Uterus (tissue), 4 donors: Measurements from ENCODE around the gene PMPCA. TPM values are rescaled to one million over a fixed set of nuclear protein-coding genes. Genes with fewer than 3 reads are reported as not detected.

Experiments used
- DNase-seq, 2 donors: peaks; one replicate each; pipeline ENCODE4 v3.0.0-alpha.2; 2019 to 2020
- H3K27ac ChIP-seq, 2 donors: fragments of 200-600 bp; sonication (generic); 1 replicate in 1 of 2; 2 replicates in 1 of 2; pipeline ENCODE4 v1.5.1; 2016 to 2018
- H3K27me3 ChIP-seq, 2 donors: fragments of 200-600 bp; sonication (generic); one replicate each; pipeline ENCODE4 v1.5.1; 2018 to 2019; ENCODE audit warnings: control low read depth in 1 of 2
- H3K36me3 ChIP-seq, 2 donors: fragments of 200-600 bp; sonication (generic); one replicate each; pipeline ENCODE4 v1.5.1; 2019; ENCODE audit warnings: control low read depth in 1 of 2
- H3K4me1 ChIP-seq, 2 donors: fragments of 200-600 bp; sonication (generic); one replicate each; pipeline ENCODE4 v1.5.1; 2018 to 2019; ENCODE audit warnings: control low read depth in 1 of 2
- H3K4me3 ChIP-seq, 2 donors: fragments of 200-600 bp; sonication (generic); 1 replicate in 1 of 2; 2 replicates in 1 of 2; pipeline ENCODE4 v1.5.1; 2018 to 2019; ENCODE audit warnings: mild to moderate bottlenecking in 1 of 2
- H3K9me3 ChIP-seq, 2 donors: fragments of 200-600 bp; sonication (generic); one replicate each; pipeline ENCODE4 v1.5.1; 2019; ENCODE audit warnings: control low read depth in 1 of 2
- POLR2A ChIP-seq, 2 donors: fragments of 450-650 bp; IDR thresholded peaks; one replicate each; pipeline ENCODE4 v1.6.1; 2016; ENCODE audit warnings: antibody characterized with exemption in 2 of 2, mild to moderate bottlenecking in 1 of 2, moderate library complexity in 1 of 2
- intact Hi-C: fragments of 100-400 bp; cut with DNase I; formaldehyde crosslinking; loops from one replicate; pipeline ENCODE4 v1.15.1; 2023; ENCODE audit warnings: low total_unique reads
- total RNA-seq, 4 donors: library from RNA; depleted of rRNA in 3 of 4; stranded (reverse); fragments of >200 nt in 3 of 4; gene quantifications; one replicate each; pipeline versions ENCODE4 v1.1.0 to v1.2.4, GENCODE V29; 2014 to 2023
- TF ChIP-seq, protein P1 (sequence below), 4 experiments: fragments of 200-600 bp in 2 of 4; fragments of 450-650 bp in 2 of 4; sonication (generic) in 2 of 4; IDR thresholded peaks; one replicate each; pipeline ENCODE4 v1.5.1; 2016 to 2019; ENCODE audit warnings: antibody characterized with exemption in 4 of 4, mild to moderate bottlenecking in 2 of 4, moderate library complexity in 1 of 4
- donor health status: DM: yes; HTN: yes; CAD: no.

PMPCA gene
- total RNA-seq, 4 donors from 2014 or later, result 0.77 to 39.0 (median 29.5) TPM

DNA sequence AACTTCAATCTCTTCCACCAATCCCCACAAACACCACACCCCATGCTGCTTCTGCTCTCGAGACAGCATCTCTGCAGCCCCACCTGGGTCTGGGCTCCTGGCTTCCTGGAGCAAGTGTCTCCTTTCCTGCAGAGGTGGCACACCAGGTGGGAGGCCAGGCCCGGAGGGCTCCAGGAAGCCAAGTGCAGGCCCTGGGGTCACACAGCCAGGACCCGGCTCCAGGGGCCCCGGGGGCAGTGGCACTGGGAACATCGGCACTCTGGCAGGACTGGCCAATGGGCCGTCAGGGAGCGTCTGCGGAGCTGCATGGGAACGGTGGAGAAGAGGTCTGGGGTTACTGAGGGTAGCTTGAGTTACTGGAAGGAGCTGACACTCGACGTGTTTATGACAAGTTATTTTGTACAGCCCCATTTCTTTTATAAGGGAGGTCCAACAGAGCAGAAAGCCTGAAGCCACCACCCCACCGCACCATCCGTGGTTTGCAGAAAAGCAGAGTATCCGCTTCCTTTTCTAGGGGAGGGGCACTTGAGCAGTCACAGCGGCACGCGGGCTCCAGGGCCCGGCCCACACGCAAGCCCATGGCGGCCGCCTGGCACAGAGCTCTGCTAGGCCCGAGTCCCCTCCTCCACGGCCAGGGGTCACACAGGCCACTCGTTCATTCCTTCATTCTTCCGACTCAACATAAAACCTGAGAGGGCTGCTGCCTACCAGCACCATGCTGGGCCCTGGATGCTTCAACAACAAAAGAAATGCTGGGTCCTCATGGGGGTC lies 43.8 kb downstream of the PMPCA start:
- H3K36me3 ChIP-seq, result no peaks in the 10 kb centered on the region
- no peak overlapping the region for H3K4me3 ChIP-seq
- H3K9me3 ChIP-seq, result no peaks in the 10 kb centered on the region
- TF ChIP-seq, protein P1, sequence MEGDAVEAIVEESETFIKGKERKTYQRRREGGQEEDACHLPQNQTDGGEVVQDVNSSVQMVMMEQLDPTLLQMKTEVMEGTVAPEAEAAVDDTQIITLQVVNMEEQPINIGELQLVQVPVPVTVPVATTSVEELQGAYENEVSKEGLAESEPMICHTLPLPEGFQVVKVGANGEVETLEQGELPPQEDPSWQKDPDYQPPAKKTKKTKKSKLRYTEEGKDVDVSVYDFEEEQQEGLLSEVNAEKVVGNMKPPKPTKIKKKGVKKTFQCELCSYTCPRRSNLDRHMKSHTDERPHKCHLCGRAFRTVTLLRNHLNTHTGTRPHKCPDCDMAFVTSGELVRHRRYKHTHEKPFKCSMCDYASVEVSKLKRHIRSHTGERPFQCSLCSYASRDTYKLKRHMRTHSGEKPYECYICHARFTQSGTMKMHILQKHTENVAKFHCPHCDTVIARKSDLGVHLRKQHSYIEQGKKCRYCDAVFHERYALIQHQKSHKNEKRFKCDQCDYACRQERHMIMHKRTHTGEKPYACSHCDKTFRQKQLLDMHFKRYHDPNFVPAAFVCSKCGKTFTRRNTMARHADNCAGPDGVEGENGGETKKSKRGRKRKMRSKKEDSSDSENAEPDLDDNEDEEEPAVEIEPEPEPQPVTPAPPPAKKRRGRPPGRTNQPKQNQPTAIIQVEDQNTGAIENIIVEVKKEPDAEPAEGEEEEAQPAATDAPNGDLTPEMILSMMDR (IDR thresholded peaks at IDR 0.05), result no peak
- TF ChIP-seq POLR2A (IDR thresholded peaks at IDR 0.05), result no peak
- H3K27ac ChIP-seq, result no peak overlapping the region
- no peaks in the 10 kb centered on the region for H3K27me3 ChIP-seq
- no peaks in the 10 kb centered on the region for H3K4me1 ChIP-seq
- no peak for DNase-seq
- intact Hi-C loops, result no loop called here

- Histone ChIP-seq H3K4me1 (no peaks in the 10 kb centered on the region), H3K9me3 (no peaks in the 10 kb centered on the region), H3K36me3 (no peaks in the 10 kb centered on the region), H3K27me3 (no peaks in the 10 kb centered on the region), H3K4me3 (no peak overlapping the region), H3K27ac (no peak overlapping the region)
- TF ChIP-seq POLR2A (IDR thresholded peaks at IDR 0.05), result no peak
- TF ChIP-seq, protein P1 (IDR thresholded peaks at IDR 0.05), result no peak
- no peak for DNase-seq
- intact Hi-C loops, result no loop called here
These were observed 44.9 kb downstream of the PMPCA start for GRCh38 chr9:136455043-136456002.

GRCh38 chr9:136456258-136456657 lies 45.8 kb downstream of the PMPCA start:
- intact Hi-C loops, result no loop called here
- Histone ChIP-seq H3K4me3 (no peak overlapping the region), H3K27ac (no peak overlapping the region), H3K9me3 (no peaks in the 10 kb centered on the region), H3K36me3 (no peaks in the 10 kb centered on the region), H3K27me3 (no peaks in the 10 kb centered on the region), H3K4me1 (no peaks in the 10 kb centered on the region)
- TF ChIP-seq, protein P1 (IDR thresholded peaks at IDR 0.05), result no peak
- no peak for TF ChIP-seq POLR2A (IDR thresholded peaks at IDR 0.05)
- DNase-seq, result no peak

DNA sequence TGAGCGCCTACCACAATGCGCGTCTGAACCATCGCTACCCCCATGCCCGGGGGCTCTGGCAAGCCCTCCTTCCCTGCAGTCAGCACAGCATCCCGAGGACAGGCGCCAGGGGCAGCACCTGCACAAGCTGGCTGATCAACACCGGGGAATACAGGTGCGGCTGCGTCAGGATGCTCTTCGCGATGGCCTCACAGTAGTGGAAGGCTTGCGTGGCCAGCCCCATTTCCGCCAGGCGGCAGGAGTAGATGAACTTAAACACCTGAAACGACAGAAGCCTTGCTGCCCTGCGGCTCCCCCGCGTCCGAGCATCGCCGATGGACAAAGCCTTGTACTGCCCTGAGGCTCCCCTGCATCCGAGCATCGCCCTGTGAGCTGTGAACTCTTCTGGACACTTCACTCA lies 46.9 kb downstream of the PMPCA start:
- intact Hi-C loops, result no loop called here
- Histone ChIP-seq H3K4me3 (no peak overlapping the region), H3K27me3 (no peaks in the 10 kb centered on the region), H3K4me1 (no peaks in the 10 kb centered on the region), H3K36me3 (no peaks in the 10 kb centered on the region), H3K27ac (no peak overlapping the region), H3K9me3 (no peaks in the 10 kb centered on the region)
- no peak for DNase-seq
- TF ChIP-seq POLR2A (IDR thresholded peaks at IDR 0.05), result no peak

DNA sequence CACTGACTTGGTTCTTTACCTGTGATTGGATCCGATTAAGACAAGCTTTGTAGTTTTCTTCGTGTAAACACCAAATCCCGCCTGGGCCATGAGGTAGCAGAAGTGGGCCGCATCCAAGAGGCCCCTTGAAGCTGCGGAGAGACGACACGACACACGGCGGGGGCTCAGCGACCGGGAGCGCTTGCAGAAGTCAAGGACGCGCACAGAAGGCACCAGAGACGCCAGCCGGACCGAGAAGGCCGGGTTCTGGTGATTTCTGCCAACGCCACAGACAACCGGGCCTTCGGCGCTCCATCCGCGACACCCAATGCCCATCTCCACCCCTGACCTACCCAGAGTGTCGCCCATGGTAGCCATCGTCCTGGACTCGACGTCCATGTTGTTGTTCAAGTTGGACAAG lies 49.0 kb downstream of the PMPCA start:
- no peak for DNase-seq
- intact Hi-C loops, result no loop called here
- Histone ChIP-seq H3K27ac (no peak overlapping the region), H3K9me3 (no peaks in the 10 kb centered on the region), H3K36me3 (no peaks in the 10 kb centered on the region), H3K27me3 (no peaks in the 10 kb centered on the region), H3K4me3 (no peak overlapping the region), H3K4me1 (no peaks in the 10 kb centered on the region)
- TF ChIP-seq POLR2A (IDR thresholded peaks at IDR 0.05), result no peak
- TF ChIP-seq, protein P1 (IDR thresholded peaks at IDR 0.05), result no peak
